HepG2 (cell line): ENCODE measurements around the gene TMCO6. TPM values are rescaled to one million over a fixed set of nuclear protein-coding genes. Genes with fewer than 3 reads are reported as not detected.

Experiments used
- CBX5 ChIP-seq: sonication (generic); formaldehyde crosslinking; IDR thresholded peaks from 2 replicates; pipeline ENCODE4 v1.4.0; 2020; ENCODE audit warnings: missing genetic modification reagents, borderline replicate concordance
- GATAD2A ChIP-seq: IDR thresholded peaks from 2 replicates; pipeline ENCODE4 v1.6.1; 2016
- GRHL1 ChIP-seq: sonication (generic); formaldehyde crosslinking; conservative IDR thresholded peaks from 2 replicates; pipeline ENCODE4 v1.8.0; 2022; ENCODE audit warnings: missing genetic modification reagents
- MAF1 ChIP-seq: sonication (generic); formaldehyde crosslinking; IDR thresholded peaks from 2 replicates; pipeline ENCODE4 v1.5.0; 2020; ENCODE audit warnings: missing genetic modification reagents, borderline replicate concordance
- RELA ChIP-seq: sonication (generic); formaldehyde crosslinking; IDR thresholded peaks from 2 replicates; pipeline ENCODE4 v1.4.0; 2020; ENCODE audit warnings: missing genetic modification reagents
- RXRB ChIP-seq: IDR thresholded peaks from 2 replicates; pipeline ENCODE4 v1.6.1; 2016; ENCODE audit warnings: borderline replicate concordance, missing genetic modification reagents, missing compliant biosample characterization
- SALL1 ChIP-seq: sonication (generic); formaldehyde crosslinking; IDR thresholded peaks from 2 replicates; pipeline ENCODE4 v1.8.0; 2022; ENCODE audit warnings: mild to moderate bottlenecking, missing genetic modification reagents
- UBTF ChIP-seq: sonication (generic); formaldehyde crosslinking; IDR thresholded peaks from 2 replicates; pipeline ENCODE4 v1.4.0; 2020; ENCODE audit warnings: mild to moderate bottlenecking, missing genetic modification reagents
- ZNF318 ChIP-seq: sonication (generic); formaldehyde crosslinking; IDR thresholded peaks from 2 replicates; pipeline ENCODE4 v1.4.0; 2020; ENCODE audit warnings: mild to moderate bottlenecking, missing genetic modification reagents
- ZNF564 ChIP-seq: sonication (generic); formaldehyde crosslinking; IDR thresholded peaks from 2 replicates; pipeline ENCODE4 v1.8.1; 2023; ENCODE audit warnings: mild to moderate bottlenecking, missing genetic modification reagents
- ZNF710 ChIP-seq: sonication (generic); formaldehyde crosslinking; IDR thresholded peaks from 2 replicates; pipeline ENCODE4 v1.5.0; 2020; ENCODE audit warnings: mild to moderate bottlenecking, missing genetic modification reagents, borderline replicate concordance
- ZNF784 ChIP-seq: sonication (generic); formaldehyde crosslinking; IDR thresholded peaks from 2 replicates; pipeline ENCODE4 v1.5.1; 2020; ENCODE audit warnings: missing genetic modification reagents, mild to moderate bottlenecking, borderline replicate concordance
- polyA plus RNA-seq, 8 experiments: library from polyadenylated mRNA; depleted of rRNA in 3 of 8; stranded (reverse) in 7 of 8; unstranded in 1 of 8; fragments of >200 nt; fragmentation: Illumina TruSeq in 4 of 8; extraction: Trizol in 4 of 8; gene quantifications; 2 replicates each; pipeline versions ENCODE4 v1.2.1 to v1.2.3, GENCODE V29; 2011 to 2016; ENCODE audit warnings: low read depth in 4 of 8, missing spikeins in 1 of 8, mixed read lengths in 1 of 8; ENCODE audit not compliant: insufficient read depth in 1 of 8
- total RNA-seq, 5 experiments: library from RNA; depleted of rRNA; stranded (reverse); fragments of >200 nt; fragmentation: Illumina TruSeq; extraction: Trizol; gene quantifications; 2 replicates each; pipeline ENCODE4 v1.2.3, GENCODE V29; 2016; ENCODE audit warnings: low read depth in 1 of 5

TMCO6 gene
- total and polyA plus RNA-seq, 2 of the 13 experiments (the other 11 are each of a cell fraction or from before 2014, with no cell fraction given): 16.6 to 28.2 TPM

- TF ChIP-seq ZNF784 (CRISPR knock-in tag) (no peak), GATAD2A (peak; percentile 61), ZNF564 (CRISPR knock-in tag) (0 out of 2 replicates have a peak, but pooled peaks have one; percentile 69), GRHL1 (CRISPR knock-in tag) (no peak), CBX5 (CRISPR knock-in tag) (peak; percentile 21; the same call in 1 of the 2 replicates), MAF1 (no peak; the same call in 1 of the 2 replicates), ZNF318 (CRISPR knock-in tag) (no peak), UBTF (CRISPR knock-in tag) (peak; percentile 89), RXRB (CRISPR knock-in tag) (peak; percentile 96), ZNF710 (0 out of 2 replicates have a peak, but pooled peaks have one; percentile 57), SALL1 (CRISPR knock-in tag) (peak; percentile 86), RELA (CRISPR knock-in tag) (0 out of 2 replicates have a peak, but pooled peaks have one; percentile 45)
These were observed 25.3 kb downstream of the TMCO6 start, which contains the start of gene WDR55 (continued) for GRCh38 chr5:140664359-140665119.
